ENCODE measurements around the gene LAMA4.

- TF ChIP-seq CTCF (IDR thresholded peaks at IDR 0.05) (no peak), EP300 (IDR thresholded peaks at IDR 0.05) (no peak)
Observed at GRCh38 chr6:112245511-112246203, 8.7 kb downstream of the LAMA4 start.
